K562 (cell line): ENCODE measurements around the gene INO80C. TPM values are rescaled to one million over a fixed set of nuclear protein-coding genes. Genes with fewer than 3 reads are reported as not detected.

Experiments used
- ATAC-seq: fragments of 200-7000 bp; cut with Tn5 transposase; 3 replicates; pipeline ENCODE4 v1.9.1; 2020; ENCODE audit warnings: moderate library complexity
- BruUV-seq: library from RNA; stranded (reverse); fragments of 400-500 nt; replicated peaks from 2 replicates; lab custom pipeline; 2021; lab: Mats Ljungman, UMichigan
- CTCF ChIA-PET: fragments of 300-600 bp; formaldehyde crosslinking; extraction: SDS; loops from one replicate; lab custom pipeline; 2021; ENCODE audit warnings: low intra/inter-chr PET ratio; lab: Yijun Ruan, JAX
- POLR2A ChIA-PET: fragments of 300-600, 350-650 bp; sonication (Branson Sonifier 250); formaldehyde crosslinking; extraction: SDS; loops from one replicate; lab custom pipeline; 2021; ENCODE audit warnings: antibody characterized with exemption, inconsistent platforms; lab: Yijun Ruan, JAX
- DNase-seq, 4 experiments: peaks; one replicate each; pipeline versions ENCODE4 v3.0.0 to v3.0.0-alpha.2; 2011 to 2018; ENCODE audit warnings: low spot score in 3 of 4, mixed read lengths in 3 of 4; ENCODE audit errors: extremely low read depth in 1 of 4
- FAIRE-seq: peaks from 2 replicates; lab custom pipeline; 2011; peaks lifted over from hg19 to GRCh38; lab: Jason Lieb, UNC
- H2AFZ ChIP-seq: 2 replicates; pipeline ENCODE4 v1.6.0; 2011; ENCODE audit warnings: low read depth, low read length, control low read depth, inconsistent platforms
- H3K27ac ChIP-seq: fragments of 200-600 bp; 3 replicates; pipeline ENCODE4 v1.8.0; 2011; ENCODE audit warnings: low read depth, mild to moderate bottlenecking, control low read depth, inconsistent platforms, low read length, moderate library complexity, mixed read lengths; ENCODE audit errors: extremely low read depth
- H3K27me3 ChIP-seq, 2 experiments: fragments of 300-600 bp in 1 of 2; 2 replicates in 1 of 2; 3 replicates in 1 of 2; pipeline versions ENCODE4 v1.6.0 to v1.8.0; 2011; ENCODE audit warnings: inconsistent platforms in 2 of 2, low read length in 2 of 2, mild to moderate bottlenecking in 1 of 2, mixed read lengths in 1 of 2, moderate library complexity in 1 of 2; ENCODE audit not compliant: control insufficient read depth in 2 of 2, insufficient read depth in 2 of 2
- H3K36me3 ChIP-seq: fragments of 300-600 bp; 3 replicates; pipeline ENCODE4 v1.8.0; 2011; ENCODE audit warnings: mild to moderate bottlenecking, low read length, inconsistent platforms; ENCODE audit not compliant: control insufficient read depth, insufficient read depth
- H3K4me1 ChIP-seq, 2 experiments: fragments of 200-600 bp in 1 of 2; replicated peaks in 1 of 2; 2 replicates in 1 of 2; 3 replicates in 1 of 2; pipeline versions ENCODE4 v1.5.1 to v1.8.0; 2011; ENCODE audit warnings: inconsistent platforms in 2 of 2, low read length in 2 of 2, mild to moderate bottlenecking in 1 of 2, mixed read lengths in 1 of 2, moderate library complexity in 1 of 2; ENCODE audit not compliant: control insufficient read depth in 2 of 2, insufficient read depth in 2 of 2
- H3K4me2 ChIP-seq: 2 replicates; pipeline ENCODE4 v1.6.1; 2011; ENCODE audit warnings: low read length, control low read depth, inconsistent platforms, mixed read lengths; ENCODE audit not compliant: insufficient read depth
- H3K4me3 ChIP-seq: fragments of 200-600 bp; sonication (generic), shearing (Covaris generic); 2 replicates; pipeline ENCODE4 v1.5.1; 2016; ENCODE audit warnings: control low read depth, inconsistent platforms
- H3K79me2 ChIP-seq: fragments of 200-600 bp; 3 replicates; pipeline ENCODE4 v1.8.0; 2011; ENCODE audit warnings: low read length, inconsistent platforms; ENCODE audit not compliant: control insufficient read depth, insufficient read depth
- H3K9ac ChIP-seq, 2 experiments: 2 replicates each; pipeline versions ENCODE4 v1.6.0 to v1.6.1; 2011; ENCODE audit warnings: low read depth in 2 of 2, low read length in 2 of 2, control low read depth in 1 of 2, inconsistent platforms in 1 of 2, mild to moderate bottlenecking in 1 of 2, mixed read lengths in 1 of 2; ENCODE audit not compliant: insufficient read depth in 1 of 2
- H3K9me1 ChIP-seq: one replicate; pipeline ENCODE4 v1.6.0; 2011; ENCODE audit warnings: inconsistent platforms, mild to moderate bottlenecking, low read length, moderate library complexity; ENCODE audit not compliant: control insufficient read depth, insufficient read depth
- H3K9me3 ChIP-seq: replicated peaks from 2 replicates; pipeline ENCODE4 v1.5.1; 2011; ENCODE audit warnings: low read depth, low read length, inconsistent platforms; ENCODE audit not compliant: control insufficient read depth, insufficient read depth
- H4K20me1 ChIP-seq: replicated peaks from 2 replicates; pipeline ENCODE4 v1.6.1; 2011; ENCODE audit warnings: low read length, inconsistent platforms, mixed read lengths; ENCODE audit not compliant: control insufficient read depth, insufficient read depth
- ESRRA ChIP-seq: fragments of 450-650 bp; IDR thresholded peaks from 2 replicates; pipeline ENCODE4 v1.6.1; 2014; ENCODE audit warnings: low read depth, mild to moderate bottlenecking, moderate library complexity, borderline replicate concordance
- FOSL1 ChIP-seq: fragments of 200-800 bp; sonication (Bioruptor generic); conservative IDR thresholded peaks from 2 replicates; pipeline ENCODE4 v1.6.1; 2016; ENCODE audit warnings: missing genetic modification characterization, missing compliant biosample characterization
- HNRNPK ChIP-seq: fragments of 200-400 bp; formaldehyde crosslinking; IDR thresholded peaks from one replicate; pipeline ENCODE4 v1.6.1; 2018; ENCODE audit warnings: mild to moderate bottlenecking, low read depth, low read length; ENCODE audit not compliant: poor library complexity, severe bottlenecking
- KHSRP ChIP-seq: fragments of 450-650 bp; IDR thresholded peaks from 2 replicates; pipeline ENCODE4 v1.6.1; 2017
- NCOA6 ChIP-seq: fragments of 450-650 bp; IDR thresholded peaks from 2 replicates; pipeline ENCODE4 v1.6.1; 2017; ENCODE audit warnings: mild to moderate bottlenecking
- THRAP3 ChIP-seq: fragments of 450-650 bp; IDR thresholded peaks from 2 replicates; pipeline ENCODE4 v1.6.1; 2016; ENCODE audit warnings: mild to moderate bottlenecking, inconsistent platforms, borderline replicate concordance
- WGBS: fragments of 100-300 bp; shearing (Covaris generic); methylation state at CpG from one replicate; pipeline ENCODE4 v1.1.6; 2016; ENCODE audit warnings: low coverage, mixed read lengths; ENCODE audit not compliant: insufficient coverage; ENCODE audit errors: missing lambda C conversion rate; 5-methylcytosine and 5-hydroxymethylcytosine counted together
- in situ Hi-C: fragments of 300-500 bp; cut with MboI; formaldehyde crosslinking; loops from 4 replicates; pipeline ENCODE4 v1.15.0; 2018; ENCODE audit warnings: inconsistent platforms, mixed read lengths
- intact Hi-C: fragments of 100-400 bp; cut with micrococcal nuclease; formaldehyde crosslinking; loops from 2 replicates; pipeline ENCODE4 v1.14.2; 2022
- polyA plus RNA-seq, 8 experiments: library from polyadenylated mRNA; depleted of rRNA in 4 of 8; stranded (reverse) in 5 of 8; unstranded in 3 of 8; fragments of >200 nt; fragmentation: Nextera tagmentation in 2 of 8; fragmentation: Illumina TruSeq in 1 of 8; extraction: Ambion mirVana in 2 of 8; extraction: Trizol in 1 of 8; gene quantifications; 2 replicates each; pipeline versions ENCODE4 v1.2.1 to v1.2.3, GENCODE V29; 2011 to 2014; ENCODE audit warnings: inconsistent platforms in 1 of 8, missing spikeins in 1 of 8
- total RNA-seq, 7 experiments: library from RNA; depleted of rRNA in 6 of 7; stranded (reverse); fragments of >200 nt in 6 of 7; fragmentation: Illumina TruSeq in 2 of 7; extraction: Trizol in 2 of 7; gene quantifications; 2 replicates each; pipeline versions ENCODE4 v1.2.1 to v1.2.3, GENCODE V29; 2011 to 2021; ENCODE audit warnings: low replicate concordance in 1 of 7
- TF ChIP-seq, protein P1 (sequence below): sonication (generic); formaldehyde crosslinking; IDR thresholded peaks from 2 replicates; pipeline ENCODE4 v1.9.0; 2022; ENCODE audit warnings: mild to moderate bottlenecking, missing genetic modification reagents

Gene INO80C
- total and polyA plus RNA-seq, 9 of the 15 experiments (the other 6 are each of a cell fraction or from before 2014, with no cell fraction given) = 14.3 to 53.3 (median 46.6) TPM

DNA sequence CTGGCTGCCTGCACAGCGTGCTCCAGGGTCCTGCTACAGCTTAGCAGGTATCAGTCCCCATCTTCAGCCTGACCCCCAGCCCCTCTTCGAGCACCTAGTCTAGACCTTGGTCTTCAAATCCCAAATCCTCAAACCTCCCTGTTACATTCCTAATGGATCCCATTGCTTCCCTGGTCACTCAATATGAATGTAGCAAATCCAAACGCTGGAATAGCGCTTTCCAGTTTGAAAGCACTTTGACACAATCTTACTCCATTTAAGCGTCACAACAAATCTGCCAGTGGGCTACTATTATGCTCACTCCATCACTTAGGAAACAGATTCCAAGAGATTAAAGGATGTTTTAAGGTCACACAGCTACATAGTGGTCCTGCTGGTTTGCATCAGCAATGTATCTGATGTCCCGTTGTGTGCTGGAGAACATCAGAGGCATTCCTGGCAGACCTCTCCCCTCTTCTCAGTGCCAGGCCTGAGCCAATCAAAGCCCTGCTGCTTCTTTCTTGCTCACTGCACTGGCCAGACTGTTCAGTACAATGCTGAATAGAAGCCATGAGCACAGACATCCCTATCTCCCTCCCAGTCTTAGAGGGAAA is 11.1 kb upstream of the INO80C start:
- in situ Hi-C loops (no loop called here), intact Hi-C loops (no loop called here)
- ATAC-seq = no peak
- POLR2A ChIA-PET = interaction anchor here (1.1 to 3.2 kb wide), 2 partner anchors 11 to 17 kb away, joined by 6 to 16 read pairs; partner anchors contain the start of gene INO80C
- CTCF ChIA-PET = no interaction called here
- FAIRE-seq = no peak
- Histone ChIP-seq H3K9me1 (no peaks in the 10 kb centered on the region), H3K27me3 (no peaks in the 10 kb centered on the region; a peak in 1 of 5 replicates), H4K20me1 (no peaks in the 10 kb centered on the region), H3K9ac (no peak overlapping the region), H3K4me2 (no peak overlapping the region), H3K27ac (no peak overlapping the region), H2AFZ (no peak overlapping the region), H3K36me3 (no peaks in the 10 kb centered on the region), H3K4me3 (no peak overlapping the region), H3K79me2 (no peaks in the 10 kb centered on the region), H3K4me1 (peaks cover 3 to 34% of the 10 kb centered on the region in 2 experiments), H3K9me3 (no peaks in the 10 kb centered on the region)
- TF ChIP-seq NCOA6 (no peak), ESRRA (no peak), KHSRP (no peak), FOSL1 (no peak), HNRNPK (no peak), THRAP3 (no peak)
- TF ChIP-seq, protein P1, sequence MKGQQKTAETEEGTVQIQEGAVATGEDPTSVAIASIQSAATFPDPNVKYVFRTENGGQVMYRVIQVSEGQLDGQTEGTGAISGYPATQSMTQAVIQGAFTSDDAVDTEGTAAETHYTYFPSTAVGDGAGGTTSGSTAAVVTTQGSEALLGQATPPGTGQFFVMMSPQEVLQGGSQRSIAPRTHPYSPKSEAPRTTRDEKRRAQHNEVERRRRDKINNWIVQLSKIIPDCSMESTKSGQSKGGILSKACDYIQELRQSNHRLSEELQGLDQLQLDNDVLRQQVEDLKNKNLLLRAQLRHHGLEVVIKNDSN (CRISPR knock-in tag) = no peak
- no peak for DNase-seq
- WGBS = 42% methylated on average over 6 of the region's 6 CpGs
- BruUV-seq = no TSS peak
